BLaER1 treated with 17β-estradiol and CSF1 and Interleukin-3, amounts not matched to agents 10 nM and 100 nM (cell line): ENCODE results near the gene ASB18.
A peak's percentile ranks its signal among the peaks of the same experiment; 100 is the strongest.

Experiments used
- H3K27ac ChIP-seq, 11 experiments: shearing (Covaris generic); formaldehyde crosslinking; 2 replicates each; pipeline ENCODE4 v1.8.1; 2022
- H3K27me3 ChIP-seq, 11 experiments: shearing (Covaris generic); formaldehyde crosslinking; 2 replicates each; pipeline ENCODE4 v1.8.1; 2022
- H3K36me3 ChIP-seq, 11 experiments: shearing (Covaris generic); formaldehyde crosslinking; 2 replicates each; pipeline ENCODE4 v1.8.1; 2022
- H3K4me1 ChIP-seq, 10 experiments: shearing (Covaris generic); formaldehyde crosslinking; 2 replicates each; pipeline ENCODE4 v1.8.1; 2022
- H3K4me2 ChIP-seq, 11 experiments: shearing (Covaris generic); formaldehyde crosslinking; 2 replicates each; pipeline ENCODE4 v1.8.1; 2022
- H3K4me3 ChIP-seq, 10 experiments: shearing (Covaris generic); formaldehyde crosslinking; 2 replicates each; pipeline ENCODE4 v1.8.1; 2022
- H3K9ac ChIP-seq, 11 experiments: shearing (Covaris generic); formaldehyde crosslinking; 2 replicates each; pipeline ENCODE4 v1.8.1; 2022
- H3K9me3 ChIP-seq, 11 experiments: shearing (Covaris generic); formaldehyde crosslinking; replicated peaks in 1 of 11; 2 replicates each; pipeline ENCODE4 v1.8.1; 2022
- H4K20me1 ChIP-seq, 11 experiments: shearing (Covaris generic); formaldehyde crosslinking; 2 replicates each; pipeline ENCODE4 v1.8.1; 2022
- Cebpa-rat ChIP-seq, 11 experiments: shearing (Covaris generic); IDR thresholded peaks; 2 replicates each; pipeline ENCODE4 v1.8.1; 2022

The ASB18 gene

DNA sequence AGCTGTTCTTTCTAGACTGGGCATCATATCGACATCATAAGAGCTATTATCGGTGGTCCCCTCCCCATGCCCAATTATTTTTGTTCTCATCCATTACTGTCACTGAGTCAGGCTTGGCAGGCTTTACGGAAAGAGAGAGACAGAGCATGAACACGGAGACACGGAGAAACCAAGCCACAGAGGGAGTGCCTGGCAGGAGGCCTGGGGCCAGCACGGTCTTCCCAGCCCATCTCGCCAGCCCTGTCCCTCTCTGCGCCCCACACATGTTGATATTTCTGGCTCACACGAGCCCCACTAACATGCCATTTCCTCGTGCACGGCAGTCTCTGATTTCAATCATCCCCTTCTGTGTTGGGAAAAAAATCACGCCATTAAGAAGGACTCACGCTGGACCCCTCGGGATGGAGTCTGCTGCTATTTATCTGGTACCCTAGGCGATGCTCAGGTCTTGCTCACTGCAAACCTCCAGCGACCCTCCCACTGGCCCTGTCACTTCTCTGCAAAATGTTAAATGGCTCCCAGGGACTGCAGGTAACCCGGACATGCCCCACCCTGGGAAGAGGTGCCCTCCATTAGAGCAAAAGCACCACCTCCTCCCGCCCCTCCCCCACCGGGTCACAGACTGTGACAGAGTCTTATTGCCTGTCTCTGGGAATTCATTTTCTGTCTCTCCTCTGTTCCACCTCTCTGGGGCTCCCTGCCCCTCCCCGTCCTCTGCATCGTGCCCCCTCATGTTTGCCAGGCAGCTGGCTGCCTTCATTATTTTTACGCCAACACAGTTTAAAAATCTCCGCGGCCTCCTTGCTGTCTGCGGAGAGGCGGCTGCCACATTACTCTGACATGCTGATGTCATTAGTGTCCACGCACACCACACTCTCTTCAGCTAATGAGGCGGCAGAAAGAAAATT lies 55.9 kb downstream of the ASB18 start:
- Histone ChIP-seq H3K4me1 (peaks cover 0 to 9% (median 4%) of the 10 kb centered on the region in 10 experiments; a peak in 9 of 20 replicates), H4K20me1 (no peaks in the 10 kb centered on the region), H3K27ac (no peak overlapping the region), H3K9ac (no peak overlapping the region), H3K27me3 (peaks cover 0 to 19% (median 13%) of the 10 kb centered on the region in 11 experiments; a peak in 16 of 22 replicates), H3K4me3 (no peak overlapping the region), H3K4me2 (no peak overlapping the region), H3K9me3 (peaks cover 22 to 36% (median 27%) of the 10 kb centered on the region in 11 experiments), H3K36me3 (no peaks in the 10 kb centered on the region)
- TF ChIP-seq Cebpa-rat (IDR thresholded peaks at IDR 0.05) = no peak

- Histone ChIP-seq H3K4me3 (no peak overlapping the region), H3K4me2 (no peak overlapping the region), H3K9ac (no peak overlapping the region), H3K27me3 (peaks cover 0 to 18% (median 13%) of the 10 kb centered on the region in 11 experiments; a peak in 16 of 22 replicates), H3K27ac (no peak overlapping the region), H3K4me1 (peaks cover 0 to 9% (median 4%) of the 10 kb centered on the region in 10 experiments; a peak in 9 of 20 replicates), H3K36me3 (no peaks in the 10 kb centered on the region), H4K20me1 (no peaks in the 10 kb centered on the region), H3K9me3 (peaks cover 22 to 36% (median 27%) of the 10 kb centered on the region in 11 experiments)
- TF ChIP-seq Cebpa-rat (IDR thresholded peaks at IDR 0.05) = no peak
Measured at GRCh38 chr2:236207472-236207871, 56.7 kb downstream of the ASB18 start.

DNA sequence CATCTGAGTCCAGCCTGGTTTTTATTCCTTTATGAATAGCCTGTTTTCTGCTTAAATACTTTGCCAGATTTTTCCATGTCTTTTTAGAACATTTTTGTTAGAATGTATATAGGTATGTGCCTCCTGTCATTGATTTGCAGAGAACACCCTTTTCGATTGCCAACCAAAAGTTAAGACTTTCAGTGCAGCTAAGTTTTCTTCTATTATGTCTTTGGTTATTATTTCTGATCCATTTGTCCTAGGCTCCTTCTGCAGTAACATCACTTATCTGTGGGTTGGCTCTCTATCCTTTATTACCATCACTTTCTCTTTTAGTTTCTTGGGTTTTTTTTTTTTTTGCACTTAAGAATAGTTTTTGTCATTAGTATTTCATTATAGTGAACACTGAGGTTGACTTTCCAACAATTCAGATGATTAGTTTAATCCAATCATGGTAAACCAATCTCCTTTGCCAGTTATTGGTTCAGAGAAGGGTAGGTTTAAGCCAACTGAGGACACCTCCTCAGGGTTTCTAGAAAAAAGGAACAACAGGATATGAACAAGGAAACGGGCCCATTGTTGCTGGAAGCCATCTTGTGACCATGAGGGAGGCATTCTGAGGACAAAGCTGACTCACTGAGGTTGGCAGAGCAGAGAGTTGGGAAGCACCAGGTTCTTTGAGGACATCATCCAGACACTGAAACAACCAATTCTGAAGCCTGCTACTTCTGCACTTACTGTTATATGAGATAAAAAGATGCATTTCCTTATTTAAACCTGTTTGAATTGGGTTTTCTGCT lies 58.1 kb downstream of the ASB18 start:
- H3K4me2 ChIP-seq = no peak overlapping the region
- H3K4me1 ChIP-seq = no peaks in the 10 kb centered on the region
- H3K36me3 ChIP-seq = no peaks in the 10 kb centered on the region
- no peaks in the 10 kb centered on the region for H4K20me1 ChIP-seq
- no peak overlapping the region for H3K27ac ChIP-seq
- no peak overlapping the region for H3K4me3 ChIP-seq
- peaks cover 0 to 6% (median 1%) of the 10 kb centered on the region in 11 experiments; a peak in 9 of 22 replicates for H3K27me3 ChIP-seq
- no peak overlapping the region for H3K9ac ChIP-seq
- TF ChIP-seq Cebpa-rat (IDR thresholded peaks at IDR 0.05) = no peak
- H3K9me3 ChIP-seq = peaks cover 22 to 36% (median 27%) of the 10 kb centered on the region in 11 experiments

- TF ChIP-seq Cebpa-rat (IDR thresholded peaks at IDR 0.05) = peak in 6 of 11 experiments; percentile 8 to 66 (median 28); a peak in 4 of 22 replicates
- Histone ChIP-seq H3K9me3 (peaks cover 22 to 36% (median 27%) of the 10 kb centered on the region in 11 experiments), H3K4me3 (no peak overlapping the region), H3K4me1 (no peaks in the 10 kb centered on the region), H3K9ac (no peak overlapping the region), H3K4me2 (no peak overlapping the region), H3K36me3 (no peaks in the 10 kb centered on the region), H3K27me3 (no peaks in the 10 kb centered on the region), H3K27ac (no peak overlapping the region), H4K20me1 (no peaks in the 10 kb centered on the region)
Measured at GRCh38 chr2:236204953-236205352, 59.3 kb downstream of the ASB18 start.

DNA sequence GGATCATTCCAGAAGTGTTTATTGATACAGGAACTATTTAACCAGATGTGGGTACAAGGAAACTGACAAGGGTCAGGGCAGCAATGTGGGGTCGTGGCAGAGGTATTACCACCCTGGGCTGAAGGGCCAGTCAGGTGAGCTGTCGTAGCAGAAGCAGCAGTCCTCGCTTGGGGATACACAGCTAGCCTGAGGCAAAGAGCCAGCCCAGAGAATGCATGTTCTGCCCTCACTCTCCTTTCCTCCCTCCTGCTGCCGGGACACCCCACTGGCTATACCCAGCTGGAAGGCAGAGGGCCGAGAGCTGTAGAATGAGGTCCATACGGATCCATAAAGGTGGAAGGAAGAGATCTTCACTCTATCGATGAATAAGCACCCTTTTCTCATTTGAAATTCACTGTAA lies 63.8 kb downstream of the ASB18 start:
- H3K9ac ChIP-seq = no peak overlapping the region
- no peak overlapping the region for H3K4me3 ChIP-seq
- no peaks in the 10 kb centered on the region for H4K20me1 ChIP-seq
- H3K27me3 ChIP-seq = no peaks in the 10 kb centered on the region
- H3K27ac ChIP-seq = no peak overlapping the region
- peaks cover 6 to 17% (median 15%) of the 10 kb centered on the region in 10 experiments; a peak in 19 of 20 replicates for H3K4me1 ChIP-seq
- no peak for TF ChIP-seq Cebpa-rat (IDR thresholded peaks at IDR 0.05)
- no peak overlapping the region for H3K4me2 ChIP-seq
- H3K36me3 ChIP-seq = no peaks in the 10 kb centered on the region
- H3K9me3 ChIP-seq = peaks cover 5 to 15% (median 9%) of the 10 kb centered on the region in 11 experiments

DNA sequence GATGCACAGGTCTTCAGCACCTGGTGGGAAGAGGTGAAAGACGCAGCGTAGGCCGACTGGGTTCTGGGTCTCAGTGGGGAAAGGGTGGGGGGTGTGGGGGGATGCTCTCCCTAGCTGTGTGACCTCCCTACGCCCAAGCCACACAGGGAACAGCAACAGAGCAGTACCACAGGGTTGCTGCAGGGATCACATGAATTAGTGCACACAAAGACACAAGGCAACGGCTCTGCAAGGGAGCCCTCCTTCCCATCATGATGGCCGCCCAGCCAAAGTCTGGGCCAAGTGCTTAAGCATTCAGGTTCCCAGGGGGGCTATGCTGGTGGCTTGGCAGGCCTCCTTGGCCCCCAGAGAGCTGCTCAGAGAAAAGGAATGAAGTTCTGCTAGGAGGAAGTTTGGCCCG lies 67.8 kb downstream of the ASB18 start:
- TF ChIP-seq Cebpa-rat (IDR thresholded peaks at IDR 0.05) = no peak
- H3K27me3 ChIP-seq = no peaks in the 10 kb centered on the region
- peaks cover 6 to 17% (median 15%) of the 10 kb centered on the region in 10 experiments; a peak in 19 of 20 replicates for H3K4me1 ChIP-seq
- no peak overlapping the region for H3K27ac ChIP-seq
- H3K4me2 ChIP-seq = peak overlapping the region; percentile 23 to 65 (median 47); a peak in 18 of 22 replicates
- H3K9me3 ChIP-seq = no peaks in the 10 kb centered on the region
- no peaks in the 10 kb centered on the region for H4K20me1 ChIP-seq
- H3K36me3 ChIP-seq = no peaks in the 10 kb centered on the region
- no peak overlapping the region for H3K9ac ChIP-seq
- no peak overlapping the region for H3K4me3 ChIP-seq

- Histone ChIP-seq H3K9ac (no peak overlapping the region), H3K4me2 (no peak overlapping the region), H3K9me3 (no peaks in the 10 kb centered on the region), H3K27ac (no peak overlapping the region), H3K4me1 (peaks cover 6 to 17% (median 15%) of the 10 kb centered on the region in 10 experiments; a peak in 19 of 20 replicates), H3K4me3 (no peak overlapping the region), H4K20me1 (no peaks in the 10 kb centered on the region), H3K36me3 (no peaks in the 10 kb centered on the region), H3K27me3 (no peaks in the 10 kb centered on the region)
- no peak for TF ChIP-seq Cebpa-rat (IDR thresholded peaks at IDR 0.05)
Measured at GRCh38 chr2:236195726-236196125, 68.5 kb downstream of the ASB18 start.

GRCh38 chr2:236194786-236195185 lies 69.4 kb downstream of the ASB18 start:
- H3K36me3 ChIP-seq = no peaks in the 10 kb centered on the region
- H3K4me1 ChIP-seq = peaks cover 6 to 17% (median 15%) of the 10 kb centered on the region in 10 experiments; a peak in 19 of 20 replicates
- H4K20me1 ChIP-seq = no peaks in the 10 kb centered on the region
- H3K27me3 ChIP-seq = no peaks in the 10 kb centered on the region; a peak in 1 of 22 replicates
- H3K9me3 ChIP-seq = no peaks in the 10 kb centered on the region
- H3K4me3 ChIP-seq = no peak overlapping the region
- TF ChIP-seq Cebpa-rat (IDR thresholded peaks at IDR 0.05) = no peak
- H3K27ac ChIP-seq = no peak overlapping the region
- H3K4me2 ChIP-seq = no peak overlapping the region
- H3K9ac ChIP-seq = no peak overlapping the region

DNA sequence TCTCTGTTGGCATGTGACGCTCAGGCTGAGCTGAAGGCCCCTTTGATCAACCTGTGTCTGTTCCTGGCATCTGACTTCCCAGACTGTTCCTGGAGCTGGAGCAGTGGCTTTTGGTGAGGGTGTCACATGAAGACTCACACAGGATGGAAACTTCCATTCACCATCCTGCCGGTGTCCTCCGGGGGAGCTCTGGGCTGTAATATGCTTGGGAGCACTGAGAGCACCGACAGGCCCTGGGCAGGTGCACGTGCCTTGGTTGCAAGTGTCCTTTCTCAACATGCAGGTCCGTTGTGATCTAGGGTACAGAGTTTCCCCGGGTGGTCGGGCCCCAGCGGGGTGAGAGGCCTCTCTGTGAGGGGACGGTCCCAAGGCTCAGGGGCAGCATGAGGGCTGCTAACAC lies 71.2 kb downstream of the ASB18 start:
- Histone ChIP-seq H3K4me1 (peaks cover 6 to 17% (median 15%) of the 10 kb centered on the region in 10 experiments; a peak in 19 of 20 replicates), H3K4me3 (no peak overlapping the region), H3K36me3 (no peaks in the 10 kb centered on the region), H3K9me3 (no peaks in the 10 kb centered on the region), H3K27ac (no peak overlapping the region), H3K4me2 (no peak overlapping the region), H4K20me1 (no peaks in the 10 kb centered on the region), H3K9ac (no peak overlapping the region), H3K27me3 (no peaks in the 10 kb centered on the region; a peak in 1 of 22 replicates)
- no peak for TF ChIP-seq Cebpa-rat (IDR thresholded peaks at IDR 0.05)
